H1 (cell line): ENCODE measurements around the gene TMEM174.

Source experiments
- EZH2 ChIP-seq: fragments of 200-600 bp; sonication (generic); IDR thresholded peaks from 2 replicates; pipeline ENCODE4 v1.7.1; 2012; ENCODE audit warnings: low read depth, mild to moderate bottlenecking, moderate library complexity, low read length, inconsistent platforms; ENCODE audit not compliant: severe bottlenecking
- SUZ12 ChIP-seq: fragments of 200-600 bp; sonication (generic); IDR thresholded peaks from 2 replicates; pipeline ENCODE4 v1.6.1; 2012; ENCODE audit warnings: mild to moderate bottlenecking, inconsistent platforms, low read length, moderate library complexity, mixed read lengths

DNA sequence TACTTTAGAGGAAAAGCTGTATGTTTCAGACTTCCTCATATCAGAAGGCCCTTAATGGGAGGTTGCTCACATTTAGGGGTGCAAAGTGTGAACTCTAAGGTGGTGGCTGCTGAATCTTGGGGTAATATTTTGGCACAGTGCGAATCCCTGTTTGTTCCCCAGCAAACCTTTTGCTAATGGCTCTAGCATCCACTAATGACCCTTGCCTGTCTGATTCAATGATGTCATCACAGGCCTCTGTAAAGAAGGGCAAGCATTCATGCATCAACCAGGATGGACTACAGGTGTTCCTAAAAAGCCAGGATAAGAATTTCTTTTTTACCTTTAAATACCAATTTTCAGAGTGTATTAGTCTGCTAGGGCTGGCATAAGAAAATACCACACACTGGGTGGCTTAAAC, 32.2 kb upstream of the TMEM174 start:
- TF ChIP-seq SUZ12 (no peak), EZH2 (no peak)
